Loucy (cell line): ENCODE measurements around the gene AP2B1.

ENCODE experiments used
- CTCF ChIP-seq: fragments of 200-600 bp; sonication (generic); conservative IDR thresholded peaks from 2 replicates; pipeline ENCODE4 v1.5.1; 2014; ENCODE audit warnings: mild to moderate bottlenecking, antibody characterized with exemption, low read length
- EZH2phosphoT487 ChIP-seq: fragments of 200-600 bp; IDR thresholded peaks from 2 replicates; pipeline ENCODE4 v1.6.1; 2018; ENCODE audit warnings: antibody characterized with exemption, mild to moderate bottlenecking, moderate library complexity, borderline replicate concordance

DNA sequence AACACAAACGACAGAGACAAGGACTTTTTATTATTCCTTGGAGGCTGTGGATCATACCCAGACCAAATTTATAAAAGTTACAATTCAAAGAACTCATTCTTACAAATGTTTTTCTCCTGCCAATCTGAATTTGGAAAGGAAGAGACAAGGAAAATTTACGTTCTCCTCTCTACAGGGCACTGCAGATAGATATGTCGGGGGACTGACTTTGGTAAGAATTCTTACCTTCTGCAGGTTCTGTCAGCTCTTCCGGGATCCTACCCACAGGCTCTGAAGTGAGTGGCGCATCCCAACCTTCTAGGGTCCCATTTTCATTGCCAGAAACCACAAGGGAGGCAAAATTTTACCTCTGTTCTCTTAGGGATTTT lies 47.5 kb upstream of the AP2B1 start:
- no peak for TF ChIP-seq CTCF
- TF ChIP-seq EZH2phosphoT487: no peak
